NCI-H187 treated with DMSO at 0.1 percent for 48 hours (cell line): ENCODE measurements around the gene SHROOM3.
"Not testable (repeated sequence)": the region's sequence is repeated elsewhere in the genome, so short reads cannot be mapped to it uniquely, and the experiment has no call there.

ENCODE experiments used
- DNase-seq: peaks from one replicate; lab custom pipeline; 2025; lab: John Stamatoyannopoulos, UW

The SHROOM3 gene

GRCh38 chr4:76434901-76435527 lies at the start of gene SHROOM3:
Gene SHROOM3, plus strand, starts transcription at chr4:76435229. Its CDS starts 824 bp downstream, at chr4:76436053.
- no peak for DNase-seq

GRCh38 chr4:76385974-76386373 lies 49.1 kb upstream of the SHROOM3 start:
- DNase-seq = no peak

- DNase-seq = no peak
Observed at GRCh38 chr4:76386566-76387305, 48.3 kb upstream of the SHROOM3 start.

- DNase-seq = no peak
Observed at GRCh38 chr4:76388160-76388908, 46.7 kb upstream of the SHROOM3 start.

GRCh38 chr4:76401654-76402053 lies 33.4 kb upstream of the SHROOM3 start:
- no peak for DNase-seq

- no peak for DNase-seq
Observed at GRCh38 chr4:76406081-76406480, 28.9 kb upstream of the SHROOM3 start.

- DNase-seq = no peak
Observed at GRCh38 chr4:76407440-76408119, 27.4 kb upstream of the SHROOM3 start.

GRCh38 chr4:76410636-76411035 lies 24.4 kb upstream of the SHROOM3 start:
- DNase-seq = no peak

GRCh38 chr4:76420188-76420761 lies 14.8 kb upstream of the SHROOM3 start:
- DNase-seq = no peak

- no peak for DNase-seq
Observed at GRCh38 chr4:76420762-76421581, 14.1 kb upstream of the SHROOM3 start, which contains the start of gene CCDC158. Gene CCDC158, minus strand, starts transcription at chr4:76421141. Its CDS starts 17,934 bp downstream, at chr4:76403207.

GRCh38 chr4:76423159-76423558 lies 11.9 kb upstream of the SHROOM3 start:
- DNase-seq = not testable (repeated sequence)

GRCh38 chr4:76426272-76426671 lies 8.8 kb upstream of the SHROOM3 start:
- DNase-seq = no peak

- no peak for DNase-seq
Observed at GRCh38 chr4:76429636-76430035, 5.4 kb upstream of the SHROOM3 start.

GRCh38 chr4:76430519-76431388 lies 4.3 kb upstream of the SHROOM3 start:
- no peak for DNase-seq

- DNase-seq = no peak
Observed at GRCh38 chr4:76435528-76436319, 695 bp downstream of the SHROOM3 start.

GRCh38 chr4:76439491-76439890 lies 4.5 kb downstream of the SHROOM3 start:
- no peak for DNase-seq

- no peak for DNase-seq
Observed at GRCh38 chr4:76441881-76442280, 6.9 kb downstream of the SHROOM3 start.

- DNase-seq = no peak
Observed at GRCh38 chr4:76442807-76443206, 7.8 kb downstream of the SHROOM3 start.

GRCh38 chr4:76443376-76443775 lies 8.3 kb downstream of the SHROOM3 start:
- no peak for DNase-seq
